Activated CD8-positive, alpha-beta T cell treated with anti-CD3 and anti-CD28 coated beads, Interleukin-2, amount 10 ng/mL, durations not matched to agents 7 days and 5 days (primary cell): ENCODE measurements around the gene EIF2S3. TPM values are rescaled to one million over a fixed set of nuclear protein-coding genes. Genes with fewer than 3 reads are reported as not detected.

ENCODE experiments used
- ATAC-seq: fragments of 150-1000 bp; cut with Tn5 transposase; one replicate; pipeline ENCODE4 v1.10.0; 2021; ENCODE audit warnings: moderate library complexity
- CTCF ChIA-PET: fragments of 350-600 bp; sonication (Branson Sonifier 250); formaldehyde crosslinking; loops from one replicate; lab custom pipeline; 2021; ENCODE audit warnings: antibody characterized with exemption; lab: Charles Lee
- POLR2A ChIA-PET: fragments of 350-600 bp; sonication (Branson Sonifier 250); formaldehyde crosslinking; loops from one replicate; lab custom pipeline; 2021; ENCODE audit warnings: antibody characterized with exemption; lab: Charles Lee
- DNase-seq: peaks from one replicate; pipeline ENCODE4 v3.0.0-alpha.2; 2020
- H3K27ac Mint-ChIP-seq: one replicate; pipeline ENCODE4 v1.8.0; 2021; ENCODE audit warnings: mild to moderate bottlenecking, mixed read lengths
- H3K27me3 Mint-ChIP-seq: one replicate; pipeline ENCODE4 v1.8.0; 2021; ENCODE audit warnings: low read depth, mixed read lengths
- H3K36me3 Mint-ChIP-seq: one replicate; pipeline ENCODE4 v1.8.0; 2021; ENCODE audit warnings: low read depth, mixed read lengths
- H3K4me1 Mint-ChIP-seq: one replicate; pipeline ENCODE4 v1.8.0; 2021; ENCODE audit warnings: low read depth, mixed read lengths
- H3K4me3 Mint-ChIP-seq: one replicate; pipeline ENCODE4 v1.8.0; 2021; ENCODE audit warnings: mild to moderate bottlenecking, mixed read lengths
- H3K9me3 Mint-ChIP-seq: one replicate; pipeline ENCODE4 v1.8.0; 2022; ENCODE audit warnings: mixed read lengths; ENCODE audit not compliant: insufficient read depth
- total RNA-seq, 2 experiments: library from RNA; stranded (reverse); gene quantifications; one replicate each; pipeline ENCODE4 v1.2.3, GENCODE V29; 2021

Gene EIF2S3
- 100 to 1,000 TPM; 187 to 197 TPM for total RNA-seq

DNA sequence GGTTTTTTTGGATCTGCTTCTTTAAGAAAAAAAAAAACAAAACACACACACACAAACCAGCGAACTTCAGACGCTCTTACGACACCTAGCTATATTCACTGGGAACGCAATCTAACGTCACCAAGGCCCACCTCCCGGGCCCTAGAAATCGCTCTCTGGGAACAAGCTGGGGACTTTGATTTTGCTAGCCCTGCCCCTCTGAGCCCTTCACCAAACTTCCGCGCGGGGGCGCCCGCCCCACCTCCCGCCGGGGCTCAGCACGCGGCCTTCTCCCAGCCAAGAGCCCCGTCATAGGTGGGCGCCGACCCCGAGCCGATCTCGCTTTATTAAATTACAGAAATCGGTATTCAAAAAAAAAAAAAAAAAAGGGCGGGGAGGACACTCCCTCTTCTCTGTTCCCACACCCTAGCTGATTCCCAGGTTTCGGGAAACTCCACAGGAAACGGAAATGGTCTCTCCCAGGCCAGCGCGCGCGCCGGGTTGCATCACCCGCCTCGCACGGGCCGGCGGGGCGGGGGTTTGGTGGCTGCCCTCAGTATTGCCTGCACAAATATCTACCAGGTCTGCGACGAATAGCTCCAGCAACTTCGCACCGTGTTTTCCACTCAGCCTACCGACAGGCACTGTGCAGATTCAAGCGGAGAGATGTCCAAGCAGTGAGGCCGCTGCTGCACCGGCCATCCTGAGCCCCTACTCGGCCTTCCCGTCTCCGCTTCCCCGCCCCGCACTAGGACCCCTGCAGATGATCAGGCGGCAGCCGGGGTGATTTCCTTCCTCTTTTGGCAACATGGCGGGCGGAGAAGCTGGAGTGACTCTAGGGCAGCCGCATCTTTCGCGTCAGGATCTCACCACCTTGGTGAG is at the start of gene EIF2S3:
TSS of gene EIF2S3 (plus strand) at position 775 of the 861 bp plus-strand sequence. CDS start at position 788, 13 bp downstream.
- H3K9me3 Mint-ChIP-seq, result no peaks in the 10 kb centered on the region
- CTCF ChIA-PET, result interaction anchor here (0.6 to 4.7 kb wide), 21 partner anchors 11 to 272 kb away, joined by 3 to 59 read pairs (median 4); partner anchors contain the start of genes APOO, CXorf58, KLHL15 and SAT1
- ATAC-seq (peak; percentile 89), DNase-seq (peak; percentile 91)
- peaks cover 8% of the 10 kb centered on the region for H3K36me3 Mint-ChIP-seq
- peak within 1 kb of the TSS; percentile 100 for H3K27ac Mint-ChIP-seq
- H3K4me1 Mint-ChIP-seq, result peaks cover 6% of the 10 kb centered on the region
- no peak within 1 kb of the TSS for H3K4me3 Mint-ChIP-seq
- H3K27me3 Mint-ChIP-seq, result no peaks in the 10 kb centered on the region
- POLR2A ChIA-PET, result interaction anchor here (0.6 to 2.8 kb wide), 14 partner anchors 11 to 452 kb away, joined by 3 to 24 read pairs (median 4); partner anchors contain the start of genes APOO, CXorf58, KLHL15 and SAT1

DNA sequence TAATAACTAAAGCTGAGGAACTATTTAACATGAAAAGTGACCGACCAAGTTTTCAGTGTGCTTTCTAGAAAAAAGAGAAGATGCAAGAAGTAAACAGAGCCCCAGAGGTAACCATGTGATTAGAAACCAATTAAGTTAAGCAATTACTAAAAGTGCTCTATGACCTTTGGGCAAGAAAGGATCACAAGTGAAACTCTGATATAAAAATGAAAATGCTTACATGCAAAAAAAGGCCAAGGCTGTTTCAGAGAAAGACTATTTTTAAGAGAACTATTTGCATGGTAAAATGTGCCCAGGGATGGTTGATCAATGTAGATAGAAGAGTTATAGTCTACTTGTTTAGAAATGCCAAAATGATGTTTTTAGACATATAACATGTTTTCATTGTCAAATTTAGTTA is 49.7 kb upstream of the EIF2S3 start:
- no peaks in the 10 kb centered on the region for H3K27me3 Mint-ChIP-seq
- peaks cover 8% of the 10 kb centered on the region for H3K4me1 Mint-ChIP-seq
- H3K27ac Mint-ChIP-seq, result no peak overlapping the region
- no peak overlapping the region for H3K4me3 Mint-ChIP-seq
- H3K9me3 Mint-ChIP-seq, result no peaks in the 10 kb centered on the region
- ChIA-PET POLR2A (no interaction called here), CTCF (no interaction called here)
- ATAC-seq (no peak), DNase-seq (no peak)
- H3K36me3 Mint-ChIP-seq, result peaks cover 25% of the 10 kb centered on the region

DNA sequence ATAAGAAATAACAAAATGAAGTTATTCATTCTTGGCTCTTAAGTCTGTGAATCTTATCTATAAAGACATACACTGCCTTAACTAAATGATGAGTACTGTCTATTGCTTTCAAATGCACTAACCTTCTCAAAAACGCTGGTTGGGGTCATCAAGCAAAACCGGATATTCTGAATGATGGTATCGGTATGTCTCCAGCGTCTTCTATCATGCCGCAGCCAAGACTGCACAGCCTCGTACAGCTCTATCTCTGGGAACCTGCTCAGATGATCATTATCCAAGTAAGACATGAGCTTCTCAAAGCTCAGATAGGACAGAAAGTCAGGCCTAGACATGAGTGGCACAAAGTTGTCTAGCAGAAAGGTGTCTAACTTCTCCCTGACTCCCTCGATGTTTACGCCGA is 48.9 kb upstream of the EIF2S3 start:
- Mint-ChIP-seq H3K9me3 (no peaks in the 10 kb centered on the region), H3K36me3 (peaks cover 26% of the 10 kb centered on the region), H3K4me3 (no peak overlapping the region), H3K4me1 (peaks cover 16% of the 10 kb centered on the region), H3K27ac (no peak overlapping the region), H3K27me3 (no peaks in the 10 kb centered on the region)
- POLR2A ChIA-PET, result no interaction called here
- CTCF ChIA-PET, result no interaction called here
- ATAC-seq, result no peak
- no peak for DNase-seq

DNA sequence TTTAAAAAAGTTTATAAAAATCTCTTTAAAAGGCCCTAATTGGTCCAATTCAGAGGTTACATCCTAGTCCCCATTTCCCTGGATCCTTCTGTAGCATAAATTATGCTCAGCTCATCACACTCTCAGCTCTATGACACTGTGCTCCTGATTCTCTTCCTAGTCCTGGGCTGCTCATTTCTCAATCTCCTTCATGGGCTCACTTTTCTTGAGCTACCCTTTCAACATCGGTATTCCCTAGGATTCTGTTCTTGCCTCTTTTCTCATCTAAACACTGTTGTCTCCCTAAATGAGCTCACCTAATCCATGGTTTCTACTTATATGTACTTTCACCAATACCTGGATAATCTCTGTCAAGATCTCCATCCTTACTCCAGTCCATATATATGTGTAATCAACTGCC is 42.5 kb upstream of the EIF2S3 start:
- POLR2A ChIA-PET, result interaction anchor here (1.3 to 1.4 kb wide), 2 partner anchors 8 to 14 kb away, joined by 3 to 6 read pairs; no protein-coding TSS in a partner anchor

DNA sequence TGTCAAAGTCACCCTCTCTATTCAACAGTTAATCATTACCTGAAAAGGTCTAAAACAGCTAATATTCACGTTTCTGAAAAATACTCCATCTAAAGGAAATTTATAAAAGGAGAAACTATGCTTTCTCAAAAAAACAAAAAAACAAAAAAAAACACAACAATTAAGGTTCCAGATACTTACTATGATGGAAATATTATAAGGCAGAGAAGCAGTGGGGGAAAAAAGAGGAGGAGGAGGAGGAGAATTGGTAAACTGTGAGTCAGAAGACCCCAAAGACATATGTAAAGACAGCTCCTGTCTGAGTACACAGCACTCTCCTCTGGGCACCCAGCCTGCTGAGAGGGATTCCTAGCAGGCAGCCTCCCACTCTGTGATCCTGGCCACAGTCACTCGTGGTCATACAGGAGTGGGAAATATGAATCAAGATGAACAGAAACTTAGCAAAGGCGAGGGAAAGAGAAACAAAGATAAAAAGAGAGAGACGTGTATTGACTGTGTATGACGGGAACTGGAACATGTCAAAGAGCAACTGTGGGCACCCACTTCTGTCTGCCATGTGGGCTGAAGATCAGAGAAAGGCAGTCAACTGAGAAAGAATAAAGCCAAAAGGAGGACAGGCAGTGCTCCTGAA is 40.3 kb upstream of the EIF2S3 start:
- Mint-ChIP-seq H3K4me1 (peaks cover 38% of the 10 kb centered on the region), H3K36me3 (peaks cover 30% of the 10 kb centered on the region), H3K27me3 (no peaks in the 10 kb centered on the region), H3K9me3 (no peaks in the 10 kb centered on the region), H3K4me3 (peak overlapping the region; percentile 55), H3K27ac (peak overlapping the region; percentile 83)
- ATAC-seq (peak; percentile 64), DNase-seq (peak; percentile 22)
- POLR2A ChIA-PET, result interaction anchor here (0.7 kb wide), 1 partner anchor 62 kb away, joined by 4 read pairs; no protein-coding TSS in a partner anchor
- CTCF ChIA-PET, result interaction anchor here (0.6 to 1.7 kb wide), 4 partner anchors 11 to 106 kb away, joined by 3 to 6 read pairs (median 4); no protein-coding TSS in a partner anchor

More for the DNA sequence above, 42.5 kb upstream of the EIF2S3 start:
- CTCF ChIA-PET, result interaction anchor here (1.0 to 1.2 kb wide), 4 partner anchors 14 to 104 kb away, joined by 3 to 5 read pairs (median 4); partner anchors contain the start of genes APOO and CXorf58
- H3K9me3 Mint-ChIP-seq, result no peaks in the 10 kb centered on the region
- DNase-seq (no peak), ATAC-seq (no peak)
- no peak overlapping the region for H3K4me3 Mint-ChIP-seq
- H3K27me3 Mint-ChIP-seq, result no peaks in the 10 kb centered on the region
- peaks cover 26% of the 10 kb centered on the region for H3K36me3 Mint-ChIP-seq
- H3K4me1 Mint-ChIP-seq, result peaks cover 38% of the 10 kb centered on the region
- no peak overlapping the region for H3K27ac Mint-ChIP-seq

DNA sequence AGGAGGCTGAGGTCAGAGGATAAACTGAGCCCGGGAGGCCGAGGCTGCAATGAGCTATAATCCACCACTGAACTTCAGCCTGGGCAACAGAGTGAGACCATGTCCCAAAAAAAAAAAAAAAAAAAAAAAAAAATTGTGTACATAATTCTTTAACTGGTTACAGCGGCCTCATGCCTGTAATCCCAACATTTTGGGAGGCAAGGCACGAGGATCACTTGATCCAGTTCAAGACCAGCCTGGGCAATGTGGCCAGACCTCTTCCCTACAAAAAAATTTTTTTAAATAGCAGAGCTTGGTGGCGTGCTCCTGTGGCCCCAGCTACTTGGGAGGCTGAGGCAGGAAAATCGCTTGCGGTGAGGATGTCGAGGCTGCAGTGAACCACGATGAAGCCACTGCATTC is 37.1 kb upstream of the EIF2S3 start:
- Mint-ChIP-seq H3K4me1 (peaks cover 45% of the 10 kb centered on the region), H3K27ac (no peak overlapping the region), H3K27me3 (no peaks in the 10 kb centered on the region), H3K4me3 (no peak overlapping the region), H3K9me3 (no peaks in the 10 kb centered on the region), H3K36me3 (peaks cover 36% of the 10 kb centered on the region)
- CTCF ChIA-PET, result no interaction called here
- ATAC-seq, result no peak
- POLR2A ChIA-PET, result no interaction called here
- DNase-seq, result no peak

DNA sequence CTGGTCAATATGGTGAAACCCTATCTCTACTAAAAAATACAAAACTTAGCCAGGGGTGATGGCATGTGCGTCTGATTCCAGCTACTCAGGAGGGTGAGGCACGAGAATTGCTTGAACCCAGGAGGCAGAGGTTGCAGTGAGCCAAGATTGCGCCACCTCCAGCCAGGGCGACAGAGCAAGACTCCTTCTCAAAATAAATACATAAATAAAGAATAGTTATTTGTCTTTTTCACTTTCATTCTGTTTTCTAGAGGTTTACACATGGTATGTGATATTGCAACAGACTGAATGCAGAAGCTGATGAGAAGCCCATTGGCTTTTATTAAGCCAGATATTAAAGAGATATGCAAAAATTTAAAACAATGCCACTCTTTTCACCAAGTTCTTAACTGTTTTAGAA is 35.9 kb upstream of the EIF2S3 start:
- DNase-seq, result no peak
- POLR2A ChIA-PET, result no interaction called here
- CTCF ChIA-PET, result interaction anchor here (0.8 kb wide), 1 partner anchor 117 kb away, joined by 3 read pairs; no protein-coding TSS in a partner anchor
- H3K4me3 Mint-ChIP-seq, result no peak overlapping the region
- no peaks in the 10 kb centered on the region for H3K9me3 Mint-ChIP-seq
- ATAC-seq, result no peak
- no peak overlapping the region for H3K27ac Mint-ChIP-seq
- H3K27me3 Mint-ChIP-seq, result no peaks in the 10 kb centered on the region
- H3K36me3 Mint-ChIP-seq, result peaks cover 43% of the 10 kb centered on the region
- H3K4me1 Mint-ChIP-seq, result peaks cover 48% of the 10 kb centered on the region

DNA sequence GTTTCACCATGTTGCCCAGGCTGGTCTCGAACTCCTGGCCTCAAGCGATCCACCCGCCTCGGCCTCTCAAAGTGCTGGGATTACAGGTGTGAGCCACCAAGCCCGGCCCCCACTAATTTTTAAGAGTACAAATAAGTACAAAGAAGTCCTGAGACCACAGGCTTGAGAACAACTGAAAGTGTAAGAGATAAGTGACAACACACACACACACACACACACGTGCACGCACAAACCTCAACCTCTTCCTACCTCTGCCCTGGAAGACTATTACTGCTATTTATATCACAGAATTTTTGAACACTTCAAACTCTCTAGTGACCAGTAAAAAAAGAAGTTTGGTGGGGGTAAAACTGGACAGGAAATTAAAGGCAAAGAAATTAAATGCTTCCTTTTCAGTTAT is 35.3 kb upstream of the EIF2S3 start:
- Mint-ChIP-seq H3K27me3 (no peaks in the 10 kb centered on the region), H3K36me3 (peaks cover 44% of the 10 kb centered on the region), H3K9me3 (no peaks in the 10 kb centered on the region), H3K4me3 (peak overlapping the region; percentile 40), H3K27ac (no peak overlapping the region), H3K4me1 (peaks cover 45% of the 10 kb centered on the region)
- ChIA-PET CTCF (interaction anchor here (0.8 to 1.8 kb wide), 3 partner anchors 35 to 117 kb away, joined by 3 to 4 read pairs (median 3); partner anchors contain the start of genes APOO and CXorf58), POLR2A (no interaction called here)
- DNase-seq, result no peak
- no peak for ATAC-seq

DNA sequence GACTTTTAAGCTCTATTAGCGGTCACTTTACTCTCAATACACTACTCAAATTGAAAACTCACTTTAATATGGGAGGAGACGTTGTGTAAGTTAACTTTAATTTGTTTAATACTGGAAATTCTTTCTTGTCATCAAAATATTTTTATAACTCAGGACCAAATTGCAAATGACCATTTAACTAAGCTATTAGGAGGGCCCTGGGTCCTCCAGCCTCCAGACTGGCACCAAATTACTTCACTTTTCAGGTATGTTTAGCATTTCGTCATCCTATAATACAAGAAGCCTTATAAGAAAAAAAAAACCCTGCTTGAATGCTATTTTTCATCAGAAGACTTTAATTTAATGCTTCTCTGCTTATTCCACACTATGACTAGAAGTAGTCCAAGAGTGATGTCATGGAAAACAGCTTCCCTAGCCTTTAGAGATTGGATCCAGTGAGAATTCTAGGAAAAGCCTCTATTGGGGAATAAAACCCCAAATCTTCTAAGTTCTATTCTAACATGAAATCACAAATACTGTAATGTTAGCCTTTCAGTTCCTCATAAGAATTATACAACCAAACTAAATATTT is 34.4 kb upstream of the EIF2S3 start:
- no peaks in the 10 kb centered on the region for H3K27me3 Mint-ChIP-seq
- H3K4me3 Mint-ChIP-seq, result peak overlapping the region; percentile 40
- H3K9me3 Mint-ChIP-seq, result no peaks in the 10 kb centered on the region
- no peak for ATAC-seq
- peaks cover 42% of the 10 kb centered on the region for H3K36me3 Mint-ChIP-seq
- CTCF ChIA-PET, result interaction anchor here (0.9 to 1.8 kb wide), 2 partner anchors 34 to 113 kb away, joined by 3 to 4 read pairs; partner anchors contain the start of genes APOO and CXorf58
- no peak for DNase-seq
- H3K27ac Mint-ChIP-seq, result peak overlapping the region; percentile 46
- peaks cover 36% of the 10 kb centered on the region for H3K4me1 Mint-ChIP-seq
- POLR2A ChIA-PET, result interaction anchor here (0.6 to 1.5 kb wide), 3 partner anchors 8 to 108 kb away, joined by 3 to 6 read pairs (median 5); no protein-coding TSS in a partner anchor

DNA sequence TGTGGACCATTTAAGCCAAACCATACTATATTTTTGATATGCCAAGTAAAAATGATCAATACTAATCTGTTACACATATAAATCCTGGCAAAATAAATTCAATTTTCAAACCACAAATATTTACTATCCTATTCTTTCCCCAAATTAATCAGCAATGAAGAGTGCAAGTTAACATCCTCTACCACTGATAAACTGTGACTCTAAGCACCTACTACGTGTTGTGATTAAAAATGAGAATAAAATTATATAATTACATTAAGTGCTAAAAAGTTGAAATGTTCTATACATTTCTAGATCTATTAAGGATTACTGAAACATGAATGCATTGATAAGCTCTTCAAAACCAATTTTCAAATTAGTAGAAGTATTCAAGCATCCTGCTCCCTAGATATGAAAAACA is 31.2 kb upstream of the EIF2S3 start:
- CTCF ChIA-PET, result interaction anchor here (1.8 kb wide), 1 partner anchor 116 kb away, joined by 8 read pairs; the partner anchor contains the start of genes APOO and CXorf58
- Mint-ChIP-seq H3K27ac (peak overlapping the region; percentile 86), H3K36me3 (peaks cover 30% of the 10 kb centered on the region), H3K4me3 (peak overlapping the region; percentile 89), H3K4me1 (peaks cover 34% of the 10 kb centered on the region), H3K27me3 (no peaks in the 10 kb centered on the region), H3K9me3 (no peaks in the 10 kb centered on the region)
- ATAC-seq (no peak), DNase-seq (no peak)
- POLR2A ChIA-PET, result interaction anchor here (0.6 to 0.8 kb wide), 2 partner anchors 240 to 280 kb away, joined by 3 read pairs; partner anchors contain the start of genes ACOT9 and SAT1
